Transverse colon (tissue), 4 donors: ENCODE results near the gene ELSPBP1.

ENCODE experiments used
- CTCF ChIP-seq, 5 experiments: fragments of 200-600 bp in 3 of 5; fragments of 450-650 bp in 2 of 5; sonication (generic) in 3 of 5; IDR thresholded peaks; 1 replicate in 2 of 5; 2 replicates in 3 of 5; pipeline ENCODE4 v1.5.1; 2016 to 2017; ENCODE audit warnings: antibody characterized with exemption in 5 of 5, inconsistent platforms in 3 of 5, mild to moderate bottlenecking in 2 of 5, moderate library complexity in 1 of 5
- EP300 ChIP-seq: sonication (generic); formaldehyde crosslinking; IDR thresholded peaks from one replicate; pipeline ENCODE4 v1.6.1; 2017; ENCODE audit warnings: antibody characterized with exemption, low read depth
- POLR2A ChIP-seq: fragments of 450-650 bp; IDR thresholded peaks from one replicate; pipeline ENCODE4 v1.6.1; 2016; ENCODE audit warnings: antibody characterized with exemption, mild to moderate bottlenecking, moderate library complexity
- POLR2AphosphoS5 ChIP-seq, 3 donors: sonication (generic); formaldehyde crosslinking; IDR thresholded peaks; one replicate each; pipeline ENCODE4 v1.6.1; 2016; ENCODE audit warnings: antibody characterized with exemption in 3 of 3

- no peak for TF ChIP-seq CTCF (IDR thresholded peaks at IDR 0.05)
- TF ChIP-seq POLR2AphosphoS5 (IDR thresholded peaks at IDR 0.05) = no peak
- TF ChIP-seq POLR2A = no peak
- no peak for TF ChIP-seq EP300
Measured at GRCh38 chr19:47996230-47996727, 1.8 kb downstream of the ELSPBP1 start.
